Panc1 (cell line): ENCODE measurements around the gene AMBP.

Source experiments
- CTCF ChIP-seq: fragments of 450-650 bp; IDR thresholded peaks from 2 replicates; pipeline ENCODE4 v1.5.1; 2017; ENCODE audit warnings: mild to moderate bottlenecking
- POLR2AphosphoS5 ChIP-seq: IDR thresholded peaks from 2 replicates; pipeline ENCODE4 v1.6.1; 2012; ENCODE audit warnings: mild to moderate bottlenecking, low read depth, low read length, moderate library complexity

- TF ChIP-seq POLR2AphosphoS5 (no peak), CTCF (no peak)
Measured at GRCh38 chr9:114084282-114085073, 6.4 kb upstream of the AMBP start.
